Activated gamma-delta T cell treated with Interleukin-2 at 50 U/mL for 16 hours (primary cell): Measurements from ENCODE around the gene PXDC1.

Source experiments
- DNase-seq: peaks from one replicate; pipeline ENCODE4 v3.0.0-alpha.2; 2020

The PXDC1 gene

DNA sequence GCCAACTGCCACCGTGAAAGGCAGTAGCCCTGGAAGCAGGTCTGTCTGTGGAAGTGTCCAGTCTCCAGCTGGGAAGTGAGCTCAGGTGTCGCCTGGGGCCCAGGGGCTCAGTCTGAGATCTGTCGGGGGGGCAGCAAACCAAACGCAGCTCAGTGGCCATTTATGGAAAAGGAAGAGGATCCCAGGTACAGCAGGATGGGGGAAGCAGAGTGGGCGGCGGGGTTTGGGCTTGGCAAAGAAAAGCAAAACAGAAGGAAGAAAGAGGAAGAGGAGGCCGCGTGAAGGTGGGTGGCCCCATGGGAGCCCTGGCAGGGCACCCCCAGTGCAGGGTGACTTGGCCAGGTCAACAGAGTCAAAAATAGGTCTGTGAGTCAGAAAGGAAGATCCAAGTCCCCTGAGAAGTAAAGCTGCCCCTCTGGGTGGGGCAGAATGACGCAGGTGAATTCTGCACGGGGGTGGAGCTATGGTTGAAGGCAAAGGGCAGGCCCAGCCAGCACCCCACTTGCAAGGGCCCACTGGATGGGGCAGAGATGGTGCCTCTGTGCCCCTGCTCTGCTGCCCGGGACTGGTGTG is 5.3 kb downstream of the PXDC1 start:
- no peak for DNase-seq

DNA sequence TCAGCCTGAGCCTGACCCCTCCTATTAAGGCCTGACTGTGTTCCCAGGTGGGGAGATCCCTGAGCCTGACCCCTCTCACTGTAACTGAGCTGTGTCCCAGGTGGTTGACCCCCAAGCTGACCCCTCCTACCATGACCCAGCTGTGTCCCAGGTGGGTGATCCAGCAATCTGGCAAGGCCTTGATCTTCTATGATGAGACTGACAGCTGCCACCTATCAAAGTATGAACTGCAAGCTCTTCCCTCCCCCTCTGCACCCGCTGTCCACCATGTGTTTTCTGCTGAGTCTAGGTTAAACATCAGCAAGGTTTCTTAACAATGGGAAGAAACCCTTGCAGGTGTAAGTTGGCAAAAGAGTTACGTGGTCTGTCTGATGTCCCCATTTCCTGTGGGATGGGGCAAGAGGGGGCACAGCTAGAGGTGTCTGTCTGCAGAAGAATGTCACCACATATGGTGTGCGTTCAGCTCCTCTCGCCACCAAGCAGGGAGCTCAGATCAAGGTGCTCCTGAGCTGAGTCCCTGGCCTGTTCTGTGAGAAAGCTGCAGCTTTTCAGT is 5.9 kb downstream of the PXDC1 start:
- no peak for DNase-seq

DNA sequence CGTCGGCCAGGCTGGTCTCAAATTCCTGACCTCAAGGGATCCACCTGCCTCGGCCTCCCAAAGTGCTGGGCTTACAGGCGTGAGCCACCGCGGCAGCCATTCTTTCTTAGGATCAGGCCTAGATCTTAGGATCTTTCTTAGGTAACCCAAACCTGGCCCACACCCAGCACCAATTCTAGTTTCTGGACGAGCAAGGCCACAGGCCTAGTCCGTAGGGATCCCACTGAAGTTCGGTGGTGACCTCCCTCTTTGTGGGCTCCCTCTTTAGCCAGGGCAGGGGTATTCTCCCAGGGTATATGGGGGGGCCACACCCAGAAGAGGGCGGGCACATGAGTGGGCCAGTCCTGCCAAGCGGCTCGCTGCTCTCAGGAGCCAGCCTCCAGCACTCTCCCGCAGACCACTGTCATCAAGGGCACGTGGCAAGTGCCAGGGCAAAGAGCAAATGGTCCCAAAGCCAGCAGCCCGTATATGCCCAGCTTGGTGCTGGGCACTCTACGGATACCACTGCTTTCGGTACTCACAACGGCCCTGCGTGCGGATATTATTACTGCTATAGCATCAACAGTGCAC is 6.5 kb downstream of the PXDC1 start:
- no peak for DNase-seq

GRCh38 chr6:3744211-3744900 is 7.2 kb downstream of the PXDC1 start:
- no peak for DNase-seq

DNA sequence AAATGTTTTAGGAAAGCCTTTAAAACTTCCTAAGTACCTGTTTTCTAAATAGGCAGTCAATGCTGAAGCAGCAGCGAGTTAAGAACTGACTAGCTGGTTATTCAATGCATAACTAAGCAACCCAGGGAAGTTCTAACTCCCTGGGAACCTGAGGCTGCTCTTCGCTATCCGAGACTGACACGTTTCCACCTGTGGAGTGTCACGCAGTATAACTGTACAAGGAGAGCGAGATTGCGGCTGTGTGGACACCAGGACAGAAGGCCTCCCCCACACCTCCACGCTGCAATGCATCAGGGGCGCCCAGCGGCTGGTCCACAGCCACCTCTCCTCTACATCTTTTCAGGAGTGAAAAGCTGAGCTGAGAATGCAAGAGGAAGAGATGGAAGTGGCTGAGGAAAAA is 8.0 kb downstream of the PXDC1 start:
- no peak for DNase-seq

- DNase-seq: peak; percentile 90
Observed at GRCh38 chr6:3742426-3743344, 8.8 kb downstream of the PXDC1 start.

GRCh38 chr6:3742076-3742425 is 9.5 kb downstream of the PXDC1 start:
- no peak for DNase-seq

DNA sequence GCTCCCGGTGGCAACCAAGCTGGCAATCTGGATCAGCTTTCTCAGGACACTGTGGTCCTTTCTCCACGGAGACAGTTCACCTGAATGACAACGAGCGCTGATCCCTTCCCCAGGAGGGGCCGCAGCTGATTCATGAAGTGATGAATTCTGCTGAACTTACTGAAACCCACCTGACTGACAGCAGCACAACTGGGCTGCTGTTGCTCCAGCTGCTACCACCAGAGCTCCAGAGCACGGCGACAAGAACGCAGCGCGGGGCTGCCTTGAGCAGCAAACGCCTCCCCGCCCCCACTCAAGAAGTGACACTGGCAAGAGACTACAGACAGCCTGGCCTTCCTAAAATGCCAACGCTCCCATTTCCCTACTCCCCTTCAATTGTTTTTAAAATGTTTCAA is 10.0 kb downstream of the PXDC1 start:
- no peak for DNase-seq

GRCh38 chr6:3740551-3741476 is 10.7 kb downstream of the PXDC1 start:
- DNase-seq: no peak

- DNase-seq: no peak
Observed at GRCh38 chr6:3739311-3739897, 12.1 kb downstream of the PXDC1 start.

GRCh38 chr6:3738381-3739131 is 13.0 kb downstream of the PXDC1 start:
- DNase-seq: no peak

DNA sequence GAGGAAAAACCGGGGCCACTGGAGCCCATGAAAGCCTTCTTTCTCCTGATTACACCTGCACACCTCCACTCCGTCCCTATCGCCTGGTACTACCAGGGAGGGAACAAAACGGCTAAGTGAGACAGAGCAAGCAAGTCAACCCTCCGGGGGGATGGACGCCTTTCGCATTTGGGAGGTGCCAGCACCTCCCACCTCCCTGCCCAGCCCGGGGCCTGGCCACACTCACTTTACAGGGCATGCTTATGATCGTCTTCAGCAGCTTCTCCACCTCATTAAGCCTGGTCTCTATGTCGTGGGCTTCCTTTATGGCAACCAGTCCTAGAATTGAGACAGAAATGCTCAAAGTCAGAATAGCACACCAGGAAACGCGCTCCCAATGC is 13.7 kb downstream of the PXDC1 start:
- DNase-seq: no peak

DNA sequence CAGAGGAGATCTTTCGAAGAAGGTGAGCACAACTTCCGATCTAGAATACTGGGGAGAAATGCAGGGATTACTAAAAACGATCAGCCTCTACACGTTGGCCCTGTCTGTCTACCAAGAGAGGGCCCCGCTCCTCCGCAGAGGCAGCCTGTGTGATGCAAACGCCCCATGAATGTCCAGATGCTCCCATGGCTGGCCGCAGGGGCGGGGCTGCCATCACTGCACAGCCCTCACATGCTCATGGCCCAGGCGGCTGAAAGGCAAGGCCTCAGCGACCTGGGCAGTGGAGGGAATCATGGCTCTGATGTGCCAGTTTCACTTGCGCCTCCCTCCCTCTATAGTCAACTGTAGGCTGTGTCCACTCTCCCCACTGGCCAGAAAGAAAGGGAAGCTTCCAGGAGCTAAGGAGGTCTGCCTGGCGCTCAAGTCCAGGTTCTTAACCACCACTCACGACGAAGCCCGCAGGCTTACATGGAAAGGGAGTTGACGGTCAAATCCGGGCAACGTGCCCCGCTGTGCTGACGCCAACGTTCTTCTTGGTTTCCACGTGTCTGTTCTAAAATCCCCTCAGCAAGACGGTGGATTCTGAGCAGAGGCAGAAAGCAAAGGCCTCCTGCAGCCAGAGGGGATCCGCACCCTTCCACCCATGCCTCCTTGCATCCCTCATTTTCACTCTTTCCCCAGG is 14.2 kb downstream of the PXDC1 start:
- DNase-seq: no peak

GRCh38 chr6:3735029-3735605 is 16.4 kb downstream of the PXDC1 start:
- no peak for DNase-seq

GRCh38 chr6:3734023-3734422 is 17.5 kb downstream of the PXDC1 start:
- no peak for DNase-seq

DNA sequence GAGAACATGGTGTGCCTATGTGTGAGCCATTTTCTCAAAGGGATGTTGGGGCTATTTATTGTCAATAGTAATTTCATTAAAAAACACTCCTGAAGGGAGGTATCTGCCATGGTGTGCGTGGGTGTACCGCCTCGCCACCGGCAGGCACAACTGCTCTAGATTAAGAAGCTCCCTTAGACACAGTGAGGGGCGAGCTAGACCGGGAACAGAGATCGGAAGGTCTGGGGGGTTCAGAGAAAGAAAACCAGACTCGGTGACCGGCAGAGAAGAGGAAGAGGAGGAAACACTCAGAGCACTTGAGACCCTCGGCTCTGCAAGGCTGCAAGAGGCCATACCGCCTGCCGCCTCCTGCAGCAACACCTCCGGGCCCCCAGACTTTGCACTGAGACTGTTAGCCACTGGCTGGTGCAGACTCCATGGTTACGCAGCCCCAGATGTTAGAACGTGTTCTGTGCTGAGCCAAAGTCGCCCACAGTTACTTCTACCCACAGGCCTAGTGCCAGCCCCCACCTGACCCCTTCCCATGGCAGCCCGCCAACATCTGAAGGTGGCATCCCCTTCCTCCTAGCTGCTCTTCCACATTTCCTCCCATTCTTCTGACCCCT is 18.1 kb downstream of the PXDC1 start:
- DNase-seq: no peak

DNA sequence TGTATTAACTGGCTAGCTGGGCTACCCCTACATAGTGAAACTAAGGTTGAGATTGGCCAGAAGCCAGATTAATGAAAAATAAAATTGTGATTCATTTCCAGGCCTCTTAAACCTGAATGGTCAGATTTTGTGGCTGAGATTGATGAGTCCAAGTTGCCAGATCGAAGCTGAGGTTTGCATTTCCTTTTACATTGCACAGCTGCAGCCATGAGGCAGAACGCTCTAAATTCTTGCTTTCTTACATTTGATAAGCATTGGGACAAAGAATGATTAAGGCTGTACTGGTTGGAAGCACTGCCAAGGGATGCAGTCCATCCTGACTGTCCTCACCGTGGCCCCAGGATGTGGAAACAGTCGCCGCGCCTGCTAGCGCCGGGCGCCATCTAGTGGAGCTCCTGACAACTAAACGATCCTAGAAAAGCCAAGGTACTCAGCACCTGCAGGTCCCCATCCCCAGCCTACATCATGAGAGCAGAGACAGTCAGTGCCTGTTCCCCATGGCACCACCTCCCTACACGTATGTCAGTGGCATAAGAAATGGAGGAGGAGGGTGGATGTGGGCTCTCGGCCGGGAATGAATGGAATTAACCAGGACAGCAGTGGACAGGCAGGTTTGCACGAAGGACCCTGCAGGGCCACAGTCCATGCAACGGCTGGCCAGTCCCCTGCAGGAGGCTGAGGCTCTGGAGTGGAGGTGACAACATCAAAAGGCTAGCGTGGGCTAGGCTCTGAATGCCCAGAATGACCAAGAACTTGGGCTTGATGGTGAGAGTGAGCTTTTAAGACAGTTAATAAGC is 19.0 kb downstream of the PXDC1 start:
- DNase-seq: peak; percentile 62

DNA sequence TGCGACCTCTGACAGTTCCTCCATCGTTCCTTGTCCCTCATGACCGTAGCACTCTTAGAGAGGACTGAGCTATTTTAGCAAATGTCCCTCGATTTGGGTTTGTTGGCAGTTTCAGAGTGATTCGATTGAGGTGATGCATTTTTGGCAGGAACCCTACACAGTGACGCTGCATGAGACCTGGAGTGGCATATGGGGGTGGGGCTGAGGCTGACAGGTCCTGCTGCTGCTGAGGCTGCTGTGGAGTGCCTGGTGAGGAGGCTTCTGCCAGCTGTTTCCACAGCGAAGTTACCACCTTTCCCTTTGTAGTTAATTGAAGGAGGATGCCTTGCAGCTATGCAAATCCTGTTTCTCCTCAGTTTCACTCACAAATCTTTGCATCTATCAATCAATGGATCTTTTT is 19.8 kb downstream of the PXDC1 start:
- DNase-seq: no peak
